ENCODE measurements around the gene ITGB1BP1.

DNA sequence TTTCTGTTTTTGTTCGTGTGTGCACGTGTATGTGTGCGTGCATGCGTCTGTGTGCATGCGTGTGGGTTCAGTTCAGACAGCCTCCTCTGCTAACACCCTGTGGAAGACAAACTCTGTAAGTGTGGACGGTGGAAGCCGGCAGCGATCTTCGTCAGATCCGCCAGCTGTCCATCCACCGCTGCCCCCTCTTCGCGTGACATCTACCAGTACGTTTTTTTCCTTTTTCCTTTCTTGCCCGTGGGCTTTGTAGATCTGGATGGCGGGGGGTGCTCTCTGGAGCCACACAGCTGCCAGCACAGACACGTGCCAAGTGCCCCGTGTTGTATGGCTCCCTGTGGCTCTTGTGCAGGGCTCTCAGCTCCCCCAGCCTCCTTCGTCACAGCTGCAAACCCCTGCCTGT lies 32.3 kb downstream of the ITGB1BP1 start:
- TF ChIP-seq POLR2AphosphoS5 (IDR thresholded peaks at IDR 0.05; ENCODE audit: insufficient read depth in 1 of 2, low read depth in 1 of 2): no peak
- no peak for TF ChIP-seq CTCF (IDR thresholded peaks at IDR 0.05)
- no peak for TF ChIP-seq POLR2A (IDR thresholded peaks at IDR 0.05)

Data from vagina (tissue), 2 donors.